ENCODE data around the gene FAM151B.
"Not testable (repeated sequence)": the region's sequence is repeated elsewhere in the genome, so short reads cannot be mapped to it uniquely, and the experiment has no call there.

Gene FAM151B, protein sequence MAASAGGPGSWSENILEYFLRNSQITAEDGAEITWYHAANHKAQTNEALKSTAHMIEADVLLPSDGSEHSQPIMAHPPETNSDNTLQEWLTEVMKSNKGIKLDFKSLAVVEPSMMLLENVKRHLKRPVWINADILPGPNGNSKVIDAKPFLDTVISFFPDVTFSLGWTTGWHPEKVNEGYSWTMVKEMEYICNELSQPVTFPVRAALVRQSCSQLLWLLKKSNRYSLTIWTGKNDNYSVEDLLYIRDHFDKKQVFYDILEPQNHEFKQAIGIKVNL

DNA sequence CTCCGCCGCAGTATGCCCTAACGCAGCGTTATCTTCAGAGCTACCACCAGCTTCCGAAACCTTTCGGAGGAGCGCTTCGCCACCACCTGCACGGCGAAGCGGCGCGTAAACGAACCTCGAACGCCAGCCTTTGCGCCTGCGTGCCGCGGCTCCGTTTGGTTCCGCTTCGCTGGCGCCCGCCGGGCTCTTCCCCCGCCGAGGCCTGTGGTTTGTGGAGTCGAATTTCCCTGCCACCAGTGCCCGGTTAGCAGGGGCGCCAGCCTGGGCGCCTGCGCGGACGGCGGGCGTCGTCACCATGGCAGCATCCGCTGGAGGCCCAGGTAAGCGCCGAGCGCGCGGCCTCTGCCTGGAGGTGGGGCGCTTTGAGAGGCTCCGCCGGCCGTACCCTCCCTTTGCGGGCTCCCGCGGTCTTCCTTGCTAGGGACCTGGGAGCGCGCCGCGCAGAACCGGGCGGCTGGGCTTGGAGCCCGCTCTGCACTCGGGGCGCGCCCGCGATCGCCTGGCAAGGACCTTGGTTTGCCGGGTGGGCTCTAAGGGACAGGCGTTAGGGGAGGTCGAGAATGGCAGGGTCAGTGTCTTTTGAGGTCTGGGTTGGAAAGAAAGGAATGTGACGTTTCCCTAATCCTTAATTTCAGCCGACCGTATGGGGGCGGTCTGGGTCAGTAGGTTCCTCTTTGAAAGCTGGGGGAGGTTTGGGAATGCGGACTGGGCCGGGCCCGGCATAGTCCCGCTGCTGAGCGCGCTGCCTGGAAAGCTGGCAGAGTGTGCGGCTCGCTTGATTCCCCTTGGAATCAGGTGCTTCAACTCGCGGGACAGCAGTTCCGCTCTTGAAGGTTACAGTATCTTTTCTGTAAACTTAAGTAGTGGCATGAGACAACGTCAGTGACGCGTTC, at the start of gene FAM151B:
Gene FAM151B (plus strand): TSS at position 272 of the 893 bp plus-strand sequence. CDS start 24 bp downstream, at position 296.
- peak; percentile 14 to 37 for DNase-seq (ENCODE audit: extremely low read depth in 1 of 2, low read depth in 1 of 2)

DNA sequence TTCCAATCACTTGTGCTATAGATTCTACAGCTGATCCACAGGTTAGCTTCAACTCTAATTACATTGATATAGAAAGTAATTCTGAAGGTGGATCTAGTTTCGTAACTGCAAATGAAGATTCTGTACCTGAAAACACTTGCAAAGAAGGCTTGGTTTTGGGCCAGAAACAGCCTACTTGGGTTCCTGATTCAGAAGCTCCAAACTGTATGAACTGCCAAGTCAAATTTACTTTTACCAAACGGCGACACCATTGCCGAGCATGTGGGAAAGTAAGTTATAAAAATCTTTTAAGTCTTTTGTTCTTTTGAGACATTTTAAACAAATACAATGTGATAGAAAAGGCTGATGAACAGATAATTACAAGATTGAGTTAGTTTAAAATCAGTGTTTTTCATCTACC, 49.2 kb upstream of the FAM151B start:
- DNase-seq (ENCODE audit: extremely low read depth in 1 of 2, low read depth in 1 of 2), result no peak

DNA sequence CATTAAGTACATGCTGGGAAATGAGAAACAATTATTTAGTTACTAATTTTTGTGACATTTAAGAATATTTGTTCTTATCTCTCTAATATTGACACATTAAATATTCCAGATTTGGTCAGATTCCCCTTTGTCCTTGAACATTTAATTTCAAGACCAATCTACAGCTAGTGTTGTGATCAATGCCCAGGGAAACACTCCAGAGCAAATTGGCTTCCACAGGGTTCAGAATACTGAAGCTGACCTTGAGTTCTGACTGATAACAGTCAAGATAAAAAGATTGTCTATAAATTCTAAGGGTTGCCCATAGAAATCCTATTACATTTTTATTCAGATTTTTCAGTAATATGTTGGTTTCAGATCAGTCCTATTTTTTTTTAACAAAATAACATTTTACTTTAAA, 48.7 kb upstream of the FAM151B start:
- DNase-seq (ENCODE audit: extremely low read depth in 1 of 2, low read depth in 1 of 2), result no peak

- DNase-seq (ENCODE audit: extremely low read depth in 1 of 2, low read depth in 1 of 2), result no peak
Observed at GRCh38 chr5:80442742-80443141, 45.2 kb upstream of the FAM151B start.

GRCh38 chr5:80453366-80453765, 34.5 kb upstream of the FAM151B start:
- no peak for DNase-seq (ENCODE audit: extremely low read depth in 1 of 2, low read depth in 1 of 2)

DNA sequence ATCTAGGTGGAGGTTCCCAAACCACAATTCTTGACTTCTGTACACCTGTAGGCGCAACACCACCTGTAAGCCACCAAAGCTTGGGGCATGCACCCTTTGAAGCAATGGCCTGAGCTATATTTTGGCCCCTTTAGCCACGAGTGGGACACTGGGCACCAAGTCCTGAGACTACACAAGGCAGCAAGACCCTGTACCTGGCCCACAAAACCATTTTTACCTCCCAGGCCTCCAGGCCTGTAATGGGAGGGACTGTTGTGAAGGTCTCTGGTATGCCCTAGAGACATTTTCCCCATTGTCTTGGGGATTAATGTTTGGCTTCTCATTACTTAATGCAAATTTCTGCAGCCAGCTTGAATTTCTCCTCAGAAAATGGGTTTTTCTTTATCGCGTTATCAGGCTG, 24.6 kb upstream of the FAM151B start:
- no peak for DNase-seq (ENCODE audit: extremely low read depth in 1 of 2, low read depth in 1 of 2)

- DNase-seq (ENCODE audit: extremely low read depth in 1 of 2, low read depth in 1 of 2), result no peak
Observed at GRCh38 chr5:80466669-80467485, 21.0 kb upstream of the FAM151B start.

GRCh38 chr5:80468131-80468530, 19.8 kb upstream of the FAM151B start:
- no peak for DNase-seq (ENCODE audit: extremely low read depth in 1 of 2, low read depth in 1 of 2)

DNA sequence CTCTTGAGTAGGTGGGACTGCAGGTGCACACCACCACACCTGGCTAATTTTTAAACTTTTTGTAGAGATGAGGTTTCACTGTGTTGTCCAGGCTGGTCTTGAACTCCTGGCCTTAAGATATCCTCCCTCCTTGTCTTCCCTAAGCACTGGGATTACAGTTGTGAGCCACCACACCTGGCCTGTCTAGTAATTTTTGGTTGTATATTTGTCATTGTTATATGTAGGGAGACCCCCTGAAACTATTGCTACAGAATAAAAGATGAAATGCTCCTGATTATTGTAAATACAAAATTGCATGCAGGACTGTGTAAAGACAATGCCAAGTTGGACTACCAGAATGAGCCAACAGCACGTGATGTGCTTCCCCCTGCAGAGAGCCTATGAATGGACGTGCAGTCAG, 17.3 kb upstream of the FAM151B start:
- not testable (repeated sequence) for DNase-seq (ENCODE audit: extremely low read depth in 1 of 2, low read depth in 1 of 2)

GRCh38 chr5:80474929-80475328, 13.0 kb upstream of the FAM151B start:
- no peak for DNase-seq (ENCODE audit: extremely low read depth in 1 of 2, low read depth in 1 of 2)

DNA sequence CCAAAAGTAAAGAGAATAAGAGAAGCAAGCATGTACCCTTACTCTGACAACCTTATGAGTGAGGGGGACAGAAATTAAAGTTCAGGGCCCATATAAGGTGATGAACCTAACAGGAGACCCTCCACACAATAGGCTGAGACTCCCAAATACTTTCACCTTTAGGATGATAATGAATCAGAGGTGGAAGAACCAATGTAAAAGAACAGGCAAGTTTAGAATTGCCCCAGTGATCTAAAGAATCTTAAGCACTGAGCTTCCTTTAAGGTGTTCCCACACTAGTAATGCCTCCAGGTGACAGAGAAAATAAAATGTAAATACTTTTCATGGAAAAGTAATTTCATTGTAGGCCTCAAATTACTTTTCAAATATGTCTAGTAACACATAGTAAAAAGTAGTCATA, 8.2 kb upstream of the FAM151B start:
- DNase-seq (ENCODE audit: extremely low read depth in 1 of 2, low read depth in 1 of 2), result no peak

- no peak for DNase-seq (ENCODE audit: extremely low read depth in 1 of 2, low read depth in 1 of 2)
Observed at GRCh38 chr5:80480354-80480753, 7.5 kb upstream of the FAM151B start.

- DNase-seq (ENCODE audit: extremely low read depth in 1 of 2, low read depth in 1 of 2), result no peak
Observed at GRCh38 chr5:80481019-80481893, 6.6 kb upstream of the FAM151B start.

GRCh38 chr5:80482578-80482977, 5.3 kb upstream of the FAM151B start:
- no peak for DNase-seq (ENCODE audit: extremely low read depth in 1 of 2, low read depth in 1 of 2)

DNA sequence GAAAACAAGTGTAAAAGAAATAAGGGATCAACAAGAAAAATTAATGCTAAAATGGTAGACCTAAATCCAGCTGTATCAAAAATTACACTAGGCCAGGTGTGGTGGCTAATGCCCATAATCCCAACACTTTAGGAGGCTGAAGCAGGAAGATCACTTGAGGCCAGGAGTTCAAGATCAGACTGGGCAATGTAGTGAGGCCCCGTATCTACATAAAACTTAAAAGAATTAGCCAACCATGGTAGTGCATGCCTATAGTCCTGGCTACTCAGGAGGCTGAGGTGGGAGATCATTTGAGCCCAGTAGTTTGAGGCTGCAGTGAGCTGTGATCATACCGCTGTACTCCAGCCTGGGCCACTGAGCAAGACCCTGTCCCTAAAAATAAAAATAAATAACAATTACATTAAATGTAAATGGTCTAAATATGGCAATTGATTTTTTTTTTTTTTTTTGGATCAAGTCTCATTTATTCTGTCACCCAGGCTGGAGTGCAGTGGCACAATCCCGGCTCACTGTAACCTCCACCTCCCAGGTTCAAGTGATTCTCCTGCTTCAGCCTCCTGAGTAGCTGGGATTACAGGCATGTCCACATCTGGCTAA, 4.2 kb upstream of the FAM151B start:
- DNase-seq (ENCODE audit: extremely low read depth in 1 of 2, low read depth in 1 of 2), result no peak

GRCh38 chr5:80487444-80487828, 464 bp upstream of the FAM151B start:
- no peak for DNase-seq (ENCODE audit: extremely low read depth in 1 of 2, low read depth in 1 of 2)

GRCh38 chr5:80491296-80491695, 3.4 kb downstream of the FAM151B start:
- DNase-seq (ENCODE audit: extremely low read depth in 1 of 2, low read depth in 1 of 2), result no peak

GRCh38 chr5:80492741-80493140, 4.8 kb downstream of the FAM151B start:
- no peak for DNase-seq (ENCODE audit: extremely low read depth in 1 of 2, low read depth in 1 of 2)

GRCh38 chr5:80493443-80493842, 5.5 kb downstream of the FAM151B start:
- not testable (repeated sequence) for DNase-seq (ENCODE audit: extremely low read depth in 1 of 2, low read depth in 1 of 2)

- no peak for DNase-seq (ENCODE audit: extremely low read depth in 1 of 2, low read depth in 1 of 2)
Observed at GRCh38 chr5:80495891-80496290, 8.0 kb downstream of the FAM151B start.
